Suppressor macrophage treated with lipopolysaccharide for 1 hour (primary cell): ENCODE data around the gene SYNDIG1.

Experiments used
- DNase-seq, 3 donors: peaks; one replicate each; pipeline ENCODE4 v3.0.0-alpha.2; 2020 to 2022

Gene SYNDIG1

GRCh38 chr20:24473435-24474223 is 4.2 kb downstream of the SYNDIG1 start:
- no peak for DNase-seq

- DNase-seq: no peak
Measured at GRCh38 chr20:24477831-24478547, 8.6 kb downstream of the SYNDIG1 start.

GRCh38 chr20:24478584-24478983 is 9.2 kb downstream of the SYNDIG1 start:
- DNase-seq: no peak

GRCh38 chr20:24479106-24479505 is 9.7 kb downstream of the SYNDIG1 start:
- no peak for DNase-seq

- no peak for DNase-seq
Measured at GRCh38 chr20:24479595-24479994, 10.2 kb downstream of the SYNDIG1 start.

GRCh38 chr20:24480509-24480908 is 11.1 kb downstream of the SYNDIG1 start:
- DNase-seq: no peak

GRCh38 chr20:24481173-24481572 is 11.7 kb downstream of the SYNDIG1 start:
- DNase-seq: no peak

- DNase-seq: no peak
Measured at GRCh38 chr20:24483435-24484080, 14.1 kb downstream of the SYNDIG1 start.

GRCh38 chr20:24484081-24484450 is 14.6 kb downstream of the SYNDIG1 start:
- no peak for DNase-seq

- no peak for DNase-seq
Measured at GRCh38 chr20:24485981-24486380, 16.6 kb downstream of the SYNDIG1 start.

- DNase-seq: no peak
Measured at GRCh38 chr20:24487240-24487639, 17.8 kb downstream of the SYNDIG1 start.

GRCh38 chr20:24487648-24488047 is 18.2 kb downstream of the SYNDIG1 start:
- DNase-seq: no peak

- DNase-seq: no peak
Measured at GRCh38 chr20:24488064-24488799, 18.8 kb downstream of the SYNDIG1 start.

- DNase-seq: no peak
Measured at GRCh38 chr20:24488800-24489175, 19.4 kb downstream of the SYNDIG1 start.

- no peak for DNase-seq
Measured at GRCh38 chr20:24489193-24489592, 19.8 kb downstream of the SYNDIG1 start.

GRCh38 chr20:24489631-24490260 is 20.3 kb downstream of the SYNDIG1 start:
- DNase-seq: no peak

- no peak for DNase-seq
Measured at GRCh38 chr20:24490598-24490997, 21.2 kb downstream of the SYNDIG1 start.

- no peak for DNase-seq
Measured at GRCh38 chr20:24491041-24491756, 21.8 kb downstream of the SYNDIG1 start.

- no peak for DNase-seq
Measured at GRCh38 chr20:24492031-24492607, 22.7 kb downstream of the SYNDIG1 start.

GRCh38 chr20:24492698-24493097 is 23.3 kb downstream of the SYNDIG1 start:
- DNase-seq: no peak

GRCh38 chr20:24493181-24493580 is 23.8 kb downstream of the SYNDIG1 start:
- DNase-seq: no peak
